Measurements from ENCODE around the gene DGUOK.
"Not testable (repeated sequence)": the region's sequence is repeated elsewhere in the genome, so short reads cannot be mapped to it uniquely, and the experiment has no call there.

The DGUOK gene

DNA sequence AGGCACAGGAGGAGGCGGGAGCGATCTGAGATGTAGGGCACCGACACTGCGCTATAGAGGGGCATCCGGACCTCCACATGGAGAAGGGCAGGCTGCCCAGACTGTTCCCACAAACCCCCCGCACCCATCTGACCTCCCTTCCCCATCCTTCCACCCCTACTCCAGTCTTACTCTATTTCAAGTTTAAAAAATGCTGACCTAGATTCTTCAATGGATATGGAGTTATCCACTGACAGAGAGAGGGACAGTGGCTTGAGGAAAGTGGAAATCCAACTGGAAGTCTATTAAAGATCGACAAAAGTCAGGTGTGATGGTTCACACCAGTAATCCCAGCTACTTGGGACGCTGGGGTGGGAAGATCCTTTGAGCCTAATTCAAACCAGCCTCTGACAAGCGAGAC, 5.1 kb upstream of the DGUOK start:
- DNase-seq (ENCODE audit: low spot score) = no peak

DNA sequence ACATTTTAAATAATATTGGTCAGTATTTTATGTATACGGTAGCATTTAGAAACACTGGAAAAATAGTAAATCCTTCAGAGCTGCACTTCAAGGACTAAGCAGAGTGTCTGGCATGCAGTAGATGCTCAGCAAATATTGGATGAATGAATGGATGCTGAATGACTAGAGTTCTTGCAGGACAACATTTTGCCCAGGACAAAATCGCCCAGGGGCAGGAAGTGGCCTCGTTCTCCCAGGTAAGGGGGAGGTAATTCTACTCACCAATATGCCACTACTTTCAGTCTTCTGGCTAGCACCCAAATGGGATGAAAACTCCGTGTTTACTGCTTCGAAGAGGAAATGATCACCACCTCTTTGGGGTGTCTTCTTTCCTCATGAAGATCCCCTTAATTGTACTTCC, 4.0 kb upstream of the DGUOK start:
- no peak for DNase-seq (ENCODE audit: low spot score)

DNA sequence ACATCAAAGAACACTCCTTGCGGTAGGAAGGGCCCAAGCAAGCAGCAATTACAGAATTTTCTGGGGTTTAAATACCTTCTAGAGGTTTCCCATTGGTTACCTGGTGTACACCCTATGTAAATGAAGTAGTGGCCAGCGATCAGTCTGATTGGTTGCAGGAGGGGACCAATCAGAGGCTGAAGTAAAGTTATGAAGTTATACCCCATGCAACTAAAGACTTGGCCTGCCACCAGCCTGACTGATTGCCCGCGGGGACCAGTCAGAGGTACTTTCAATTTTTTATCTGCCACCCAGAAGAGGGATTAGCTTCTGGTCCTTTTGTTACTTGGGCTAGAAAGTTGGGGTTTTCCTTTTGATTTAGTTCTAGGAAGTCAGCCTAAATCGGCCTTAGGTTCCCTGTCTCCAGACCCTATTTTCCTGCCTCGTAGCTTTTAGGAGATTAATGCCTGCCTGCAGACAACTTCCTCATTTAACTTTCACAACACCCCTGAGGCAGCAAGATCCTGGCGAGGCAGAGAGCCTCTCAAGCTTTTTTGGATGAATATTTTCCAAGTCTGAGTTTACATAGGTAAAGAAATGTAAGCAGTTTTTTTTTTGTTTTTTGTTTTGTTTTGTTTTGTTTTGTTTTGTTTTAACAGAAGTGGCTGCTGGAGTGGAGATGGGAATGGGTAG, 1.5 kb upstream of the DGUOK start:
- DNase-seq (ENCODE audit: low spot score) = peak; percentile 42

DNA sequence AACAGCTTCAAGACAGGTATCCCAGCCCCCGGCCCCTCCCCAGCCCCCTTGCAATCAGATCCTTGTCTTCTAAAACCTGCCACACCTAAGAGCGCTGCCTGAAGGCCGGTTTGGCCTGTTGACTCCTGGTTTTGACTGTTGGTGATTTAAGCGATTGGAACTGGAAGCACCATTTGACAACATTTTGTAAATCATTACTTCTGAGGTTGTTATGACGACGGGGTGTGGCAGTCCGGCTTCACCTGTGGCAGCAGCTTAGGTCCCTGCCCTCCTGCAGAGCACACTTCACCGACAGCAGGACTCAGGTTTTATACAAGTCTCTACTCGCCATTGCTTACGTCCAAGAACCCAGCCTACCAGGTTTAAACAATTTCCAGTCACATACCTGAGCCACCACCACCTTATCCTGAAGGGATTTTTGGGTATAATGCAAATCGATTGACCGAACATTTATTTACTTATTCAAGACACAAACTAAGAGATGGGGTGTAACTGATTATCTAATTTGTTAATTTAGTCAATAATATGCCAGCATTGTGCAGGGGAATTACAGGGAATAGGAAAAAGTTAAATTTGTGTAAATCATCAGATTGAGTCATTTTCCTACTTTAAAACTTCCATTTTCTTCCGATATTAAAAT, 707 bp upstream of the DGUOK start:
- DNase-seq (ENCODE audit: low spot score) = no peak

DNA sequence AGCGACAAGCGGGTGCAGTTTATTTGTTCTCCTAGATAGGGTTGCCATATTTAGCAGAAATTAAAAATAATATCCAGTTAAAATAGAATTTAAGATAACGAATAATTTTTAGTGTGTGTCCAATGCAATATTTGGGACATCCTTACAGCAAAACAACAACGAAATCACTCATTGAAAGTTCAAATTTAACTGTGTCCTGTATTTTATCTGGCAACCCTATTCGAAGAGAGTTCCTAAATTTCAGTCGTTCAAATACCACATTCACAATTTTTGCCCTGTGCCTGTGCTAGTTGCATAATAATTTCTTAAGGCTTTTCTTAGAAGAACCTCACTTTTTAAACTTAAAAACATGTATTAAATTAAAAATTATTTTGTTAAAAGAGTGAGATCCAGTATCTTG, 664 bp downstream of the DGUOK start:
- no peak for DNase-seq (ENCODE audit: low spot score)

DNA sequence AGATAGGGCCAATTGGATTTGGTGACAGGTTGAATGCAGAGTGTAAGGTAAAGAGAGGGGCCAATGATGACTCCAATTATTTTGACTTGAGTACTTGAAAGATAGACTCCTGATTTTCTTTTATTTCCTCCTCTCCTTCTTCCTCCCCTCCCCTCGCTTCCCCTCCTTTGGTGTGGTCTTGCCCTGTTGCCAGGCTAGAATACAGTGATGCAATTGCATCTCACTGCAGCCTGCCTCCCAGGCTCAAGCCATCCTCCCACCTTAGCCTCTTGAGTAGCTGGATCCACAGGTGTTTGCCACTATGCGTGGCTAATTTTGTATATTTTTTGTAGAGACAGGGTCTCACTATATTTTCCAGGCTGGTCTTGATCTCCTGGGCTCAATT, 2.3 kb downstream of the DGUOK start:
- DNase-seq (ENCODE audit: low spot score) = no peak

DNA sequence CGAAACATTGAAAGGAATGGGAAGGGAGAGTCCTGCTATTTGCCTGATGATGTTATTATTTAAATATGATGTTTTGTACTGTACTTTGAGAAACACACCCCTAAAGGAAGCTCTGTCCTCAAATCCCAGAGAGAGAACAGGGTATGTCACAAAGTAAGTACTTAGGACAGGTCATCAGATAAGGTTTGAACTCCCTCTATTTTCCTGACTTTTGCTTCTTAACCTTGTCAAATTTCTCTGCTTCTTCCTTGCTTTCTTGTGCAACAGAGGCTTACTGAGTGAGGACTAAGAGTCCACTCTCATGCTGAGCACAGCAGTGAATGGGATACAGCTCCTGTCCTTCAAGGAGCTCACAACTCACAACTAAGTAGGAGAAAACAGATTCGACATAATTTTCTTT, 3.7 kb downstream of the DGUOK start:
- DNase-seq (ENCODE audit: low spot score) = no peak

DNA sequence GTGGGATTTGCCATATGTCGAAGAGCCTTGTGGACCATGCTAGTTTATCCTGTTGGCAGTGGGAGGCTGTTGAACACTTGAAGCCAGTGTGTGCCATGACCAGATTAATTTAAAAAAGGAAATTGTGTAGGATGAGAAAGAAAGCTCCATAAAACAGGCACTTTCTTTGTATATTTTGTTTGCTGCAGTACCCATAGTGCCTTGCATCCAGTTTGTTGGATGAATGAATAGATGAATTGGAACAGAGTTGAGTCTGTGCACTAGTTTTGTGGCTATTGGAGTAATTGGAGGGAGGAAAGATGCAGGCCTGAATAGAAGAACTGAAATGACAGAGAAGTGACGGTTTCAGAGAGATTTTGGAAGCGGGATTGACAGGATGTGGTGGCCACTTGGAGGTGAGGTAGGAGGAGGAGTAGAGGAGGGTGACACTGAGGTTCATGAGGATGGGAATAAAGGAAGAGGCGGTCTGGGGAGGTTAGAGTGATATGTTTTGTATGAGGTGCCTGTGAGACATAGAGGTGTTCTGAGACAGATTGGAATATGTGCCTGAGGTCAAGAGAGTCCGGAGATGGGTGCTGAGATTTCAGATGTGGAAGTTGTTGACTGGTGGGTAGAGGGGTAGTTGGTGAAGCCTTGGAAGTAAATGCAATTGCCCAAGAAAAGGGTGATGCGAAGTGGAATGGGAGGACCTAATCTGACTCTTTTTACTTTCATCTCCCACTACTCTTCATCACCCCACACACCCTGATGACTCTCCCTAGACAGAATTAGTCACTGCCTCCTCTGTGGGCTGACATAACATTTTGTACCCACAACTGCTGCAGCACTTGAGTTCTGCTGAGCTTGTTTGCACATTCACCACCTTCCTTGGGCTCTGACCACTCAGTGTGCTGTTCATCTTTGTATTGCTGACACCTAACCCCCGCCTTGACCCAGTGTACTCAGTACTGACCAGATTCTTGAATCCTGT, 5.1 kb downstream of the DGUOK start:
- no peak for DNase-seq (ENCODE audit: low spot score)

DNA sequence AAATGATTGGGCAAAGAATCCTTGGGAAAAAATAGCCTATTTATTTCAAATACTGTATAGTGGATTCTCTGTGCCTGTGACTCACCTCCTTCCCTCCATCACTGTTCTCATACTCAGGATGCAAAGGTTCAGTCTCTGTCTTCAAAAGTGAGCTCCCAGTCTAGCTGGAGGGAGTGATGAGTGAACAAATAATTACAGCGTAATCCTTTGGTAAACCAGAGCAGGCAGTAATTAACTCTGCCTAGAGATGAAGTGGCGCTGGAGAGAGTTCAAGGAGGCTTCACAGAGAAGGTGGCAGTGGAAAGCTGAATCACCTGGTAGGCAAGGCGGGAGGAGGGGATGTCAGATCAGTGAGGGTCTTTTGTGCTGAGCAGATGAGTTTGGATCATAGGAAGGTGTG, 6.5 kb downstream of the DGUOK start:
- no peak for DNase-seq (ENCODE audit: low spot score)

DNA sequence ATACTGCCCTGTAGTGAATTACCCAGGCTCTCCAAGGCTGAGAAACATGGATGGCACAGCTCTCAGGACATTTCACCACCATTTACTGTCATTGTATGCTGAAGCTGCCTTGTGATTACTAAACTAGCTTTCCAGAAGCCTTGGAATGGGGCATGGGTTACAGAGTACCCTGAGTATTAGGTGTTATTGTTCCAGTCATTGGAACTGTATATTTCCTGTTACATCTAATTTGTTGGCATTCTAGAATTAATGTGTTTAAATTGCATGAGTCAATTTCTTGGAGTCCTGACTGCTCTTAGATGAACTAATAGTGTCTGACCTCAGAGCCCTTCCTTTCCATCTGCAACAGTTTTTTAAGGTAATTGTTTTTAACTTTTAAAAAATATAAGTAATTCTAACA, 9.0 kb downstream of the DGUOK start:
- DNase-seq (ENCODE audit: low spot score) = no peak

DNA sequence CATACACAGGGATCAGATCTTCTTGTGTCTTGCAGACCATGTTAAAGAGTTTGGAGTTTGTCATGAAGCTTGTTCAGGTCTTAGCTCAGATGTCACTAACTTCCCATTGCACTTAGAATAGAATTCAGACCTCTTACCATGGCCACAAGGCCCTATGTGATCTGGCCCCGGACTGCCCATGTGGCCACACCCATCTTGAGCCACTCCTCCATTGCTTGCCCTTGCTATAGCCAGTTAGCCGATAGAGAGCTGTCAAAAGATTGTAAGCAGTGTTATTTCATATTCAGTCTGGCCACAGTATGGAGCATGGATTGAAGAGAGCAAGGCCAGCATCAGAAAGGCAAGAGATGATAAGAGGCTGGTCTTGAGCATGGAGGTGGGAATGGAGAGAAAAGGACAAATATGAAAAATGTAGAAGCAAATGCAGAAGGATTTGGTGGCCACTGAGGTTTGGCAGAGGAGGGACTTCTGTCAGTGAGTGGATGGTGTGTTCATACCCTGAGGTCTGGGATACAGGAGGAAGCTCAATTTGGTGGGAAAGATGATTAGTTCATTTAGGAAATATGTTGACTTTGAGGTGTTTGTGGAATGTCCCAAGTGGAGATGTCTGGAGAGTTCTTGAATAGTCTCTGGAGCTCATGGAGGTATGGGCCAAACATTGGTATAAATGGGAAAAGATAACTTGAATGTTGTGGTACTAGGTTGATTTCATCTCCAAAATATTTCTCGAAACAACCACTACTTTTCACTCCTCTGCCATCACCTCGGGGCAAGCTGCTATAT, 10.6 kb downstream of the DGUOK start:
- no peak for DNase-seq (ENCODE audit: low spot score)

DNA sequence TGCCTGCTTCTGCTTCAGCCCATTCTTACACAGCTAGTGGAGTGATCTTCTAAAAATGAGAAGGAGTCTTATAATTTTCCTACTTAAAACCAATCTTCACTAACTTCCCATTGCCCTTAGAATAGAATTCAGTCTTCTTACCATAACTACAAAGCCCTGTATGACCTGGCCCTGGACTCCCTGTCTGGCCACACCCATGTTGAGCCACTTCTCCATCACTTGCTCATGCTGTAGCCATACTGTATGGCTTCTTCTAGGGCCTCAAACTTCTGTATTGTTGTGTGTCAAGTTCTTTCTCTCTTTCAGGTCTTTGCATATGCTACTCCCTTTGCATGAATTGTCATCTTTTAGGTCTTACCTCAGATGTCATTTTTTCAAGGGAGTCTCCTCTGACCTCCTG, 11.2 kb downstream of the DGUOK start:
- no peak for DNase-seq (ENCODE audit: low spot score)

DNA sequence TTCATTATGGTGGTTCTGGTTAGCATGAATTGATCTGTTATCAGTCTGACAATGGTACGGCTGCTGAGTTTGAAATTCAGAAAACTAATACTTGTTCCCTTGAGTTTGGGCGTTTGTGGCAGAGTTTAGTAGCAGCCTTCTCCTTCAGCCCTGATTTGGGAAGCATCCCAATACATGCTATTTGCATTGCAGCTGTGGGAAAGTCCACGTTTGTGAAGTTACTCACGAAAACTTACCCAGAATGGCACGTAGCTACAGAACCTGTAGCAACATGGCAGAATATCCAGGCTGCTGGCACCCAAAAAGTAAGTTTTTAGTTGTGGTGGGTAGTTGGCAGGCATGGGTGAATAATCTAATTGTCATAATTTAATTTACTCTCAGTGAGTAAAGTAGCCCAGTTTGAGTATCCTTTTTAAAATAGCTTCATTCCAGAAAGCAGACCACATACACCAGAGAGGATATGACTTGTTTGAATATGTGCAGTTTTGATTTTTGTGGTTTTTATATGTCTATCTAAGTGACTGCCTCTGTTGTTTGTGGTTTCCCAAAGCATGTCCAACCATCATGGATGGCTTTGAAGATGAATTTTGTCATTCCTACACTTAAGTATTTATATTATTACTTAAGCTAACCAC, 12.2 kb downstream of the DGUOK start:
- no peak for DNase-seq (ENCODE audit: low spot score)

DNA sequence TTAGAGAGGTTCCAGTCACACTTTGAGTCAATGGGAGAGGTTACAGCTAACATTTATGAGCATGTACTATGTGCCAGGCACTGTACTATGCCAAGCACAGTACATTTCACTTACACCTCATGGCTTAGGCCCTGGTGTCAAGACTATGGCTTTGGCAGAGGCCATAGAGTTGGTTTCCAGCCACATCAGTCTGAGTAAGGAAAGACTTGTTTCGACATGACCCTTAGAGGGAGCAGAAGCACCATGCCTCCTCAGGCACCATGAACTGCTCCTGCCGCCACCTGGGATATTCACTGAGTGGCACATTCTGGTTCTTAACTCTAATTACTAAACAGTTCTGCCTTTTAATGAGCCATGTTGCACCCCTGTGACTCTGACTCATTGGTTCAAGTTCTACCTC, 12.7 kb downstream of the DGUOK start:
- peak; percentile 41 for DNase-seq (ENCODE audit: low spot score)

DNA sequence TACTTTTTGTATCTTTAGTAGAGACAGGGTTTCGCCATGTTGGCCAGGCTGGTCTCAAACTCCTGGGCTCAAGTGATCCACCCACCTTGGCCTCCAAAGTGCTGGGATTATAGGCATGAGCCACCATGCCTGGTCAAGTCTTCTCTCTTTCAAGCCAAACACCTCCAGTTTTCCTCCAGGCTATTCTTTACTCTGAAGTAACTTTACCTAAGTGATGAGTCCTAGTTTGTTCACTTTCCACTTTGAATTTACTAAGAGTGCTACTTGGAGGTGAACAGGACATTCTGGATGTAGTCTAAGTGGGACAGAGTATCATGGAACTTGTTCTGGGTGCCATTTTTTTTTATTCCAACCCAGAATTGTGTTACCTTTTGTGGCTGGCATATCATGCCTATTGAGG, 13.4 kb downstream of the DGUOK start:
- not testable (repeated sequence) for DNase-seq (ENCODE audit: low spot score)

DNA sequence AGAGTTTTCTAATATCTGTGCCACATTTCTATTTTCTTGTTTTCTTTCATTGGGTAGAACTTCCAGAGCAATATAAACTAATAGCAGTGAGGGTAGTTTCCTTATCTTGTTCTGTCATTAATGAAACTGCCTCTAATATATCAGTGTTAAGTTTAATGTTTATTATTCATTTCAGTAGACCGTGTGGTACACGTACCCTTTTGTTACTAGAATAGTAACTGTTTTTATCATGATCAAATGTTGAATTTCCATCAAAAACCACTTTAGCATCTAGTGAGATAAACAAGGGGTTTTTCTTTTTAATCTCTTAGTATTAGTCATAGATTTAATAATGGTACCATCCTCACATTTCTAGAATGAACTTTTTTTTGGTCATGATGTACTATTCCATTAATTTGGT, 16.0 kb downstream of the DGUOK start:
- no peak for DNase-seq (ENCODE audit: low spot score)

DNA sequence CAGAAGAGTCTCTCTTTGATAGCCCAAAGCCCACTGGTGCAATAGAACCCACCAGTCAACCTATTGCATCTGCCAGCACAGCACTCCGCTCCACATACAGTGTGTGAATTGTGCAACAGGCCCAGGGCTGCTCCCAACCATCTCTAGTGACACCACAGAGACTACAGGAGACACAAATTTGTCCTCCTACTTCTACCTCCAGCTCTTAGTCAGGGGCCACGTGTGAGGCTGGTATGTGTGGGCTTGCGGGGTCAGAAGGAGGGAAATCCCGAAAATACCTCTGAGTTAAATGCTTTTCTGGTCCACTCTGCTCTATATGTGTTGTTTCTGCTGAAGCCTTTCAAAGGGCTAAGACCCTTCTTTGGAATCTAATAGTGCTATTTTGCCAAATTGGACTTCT, 18.0 kb downstream of the DGUOK start:
- DNase-seq (ENCODE audit: low spot score) = no peak

DNA sequence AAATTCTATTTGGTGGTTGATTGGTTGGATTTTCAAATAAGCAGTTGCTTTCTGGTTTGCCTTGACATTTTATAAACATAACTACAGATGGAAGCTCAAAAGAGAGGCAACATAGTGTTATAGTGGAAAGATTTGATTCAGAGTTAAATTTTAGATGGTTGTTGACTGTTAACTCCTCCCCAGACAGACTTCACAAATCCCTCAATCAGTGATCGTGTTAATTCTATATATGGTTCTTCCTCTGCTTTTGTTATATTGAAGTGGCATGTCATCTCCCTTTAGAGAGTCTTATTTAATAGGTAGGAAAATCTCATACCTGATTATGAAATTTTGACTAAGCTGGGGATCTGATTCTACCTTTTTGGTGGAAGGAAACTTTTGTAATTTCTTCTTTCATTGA, 19.5 kb downstream of the DGUOK start:
- no peak for DNase-seq (ENCODE audit: low spot score)

DNA sequence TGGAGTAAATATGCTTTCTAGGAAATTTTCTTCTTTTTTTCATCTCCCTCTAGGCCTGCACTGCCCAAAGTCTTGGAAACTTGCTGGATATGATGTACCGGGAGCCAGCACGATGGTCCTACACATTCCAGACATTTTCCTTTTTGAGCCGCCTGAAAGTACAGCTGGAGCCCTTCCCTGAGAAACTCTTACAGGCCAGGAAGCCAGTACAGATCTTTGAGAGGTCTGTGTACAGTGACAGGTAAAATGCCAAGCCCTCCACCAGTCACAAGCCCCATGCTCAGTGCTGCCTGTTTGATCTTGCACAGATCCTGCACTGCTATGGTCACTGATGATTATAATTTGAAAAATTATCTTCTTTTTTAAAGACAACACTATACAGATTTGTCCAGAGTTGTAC, 20.0 kb downstream of the DGUOK start:
- DNase-seq (ENCODE audit: low spot score) = no peak

DNA sequence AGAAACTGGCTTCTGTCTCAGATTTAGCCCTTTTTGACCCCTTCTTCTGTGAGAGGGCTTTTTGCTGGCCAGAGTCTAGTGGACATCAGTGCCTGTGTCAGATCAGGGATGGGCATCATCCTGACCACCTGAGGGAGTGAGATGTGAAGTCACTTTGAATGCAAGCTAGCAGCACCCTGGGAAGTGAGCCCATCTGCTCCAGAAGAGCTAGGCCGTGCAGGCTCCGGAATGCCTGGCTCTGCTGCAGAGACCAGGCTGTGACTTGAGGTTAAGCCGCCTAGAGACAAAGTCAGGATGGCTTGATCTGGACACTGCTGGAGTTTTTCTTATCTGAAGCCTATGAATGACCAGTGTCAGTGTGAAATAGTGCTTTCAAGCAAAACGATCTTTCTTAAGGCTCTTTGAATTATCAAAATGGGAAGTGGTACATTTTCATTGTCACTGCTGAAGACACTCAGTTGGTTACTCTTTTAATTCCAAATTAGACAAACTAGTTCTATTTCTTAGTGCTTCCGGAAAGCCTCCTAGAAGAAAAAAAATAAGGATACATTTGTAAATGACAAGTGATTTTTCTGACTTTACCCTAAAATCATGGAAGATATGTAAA, 20.8 kb downstream of the DGUOK start:
- DNase-seq (ENCODE audit: low spot score) = no peak

DNA sequence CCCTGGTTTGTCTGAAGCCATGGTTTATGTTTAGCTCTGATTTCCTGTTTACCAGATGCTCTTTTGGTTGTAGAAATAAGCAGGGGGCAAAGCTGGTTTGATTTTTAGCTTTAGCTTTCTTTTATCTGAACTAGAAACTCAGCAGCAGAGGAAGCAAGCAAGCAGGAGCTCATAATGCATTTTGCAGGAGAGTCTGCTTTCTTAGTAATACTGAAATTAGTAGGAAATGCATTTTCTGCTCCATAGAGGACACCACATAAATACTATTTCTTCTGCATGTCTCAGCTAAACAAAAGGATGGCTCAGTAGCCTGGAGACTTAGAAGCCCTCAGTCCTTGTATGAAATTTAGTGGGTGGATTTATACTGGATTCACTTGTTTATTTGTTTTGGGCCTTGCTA, 23.1 kb downstream of the DGUOK start:
- no peak for DNase-seq (ENCODE audit: low spot score)

Measured in hematopoietic multipotent progenitor cell treated with erythropoietin and hydrocortisone succinate and interleukin-3 and kit ligand, for 15 days (in vitro differentiated cells).